NB4 (cell line): ENCODE data around the gene ELMO3.

ENCODE experiments used
- POLR2A ChIP-seq: IDR thresholded peaks from 2 replicates; pipeline ENCODE4 v1.6.1; 2011; ENCODE audit warnings: mild to moderate bottlenecking; ENCODE audit not compliant: insufficient read length; ENCODE audit errors: extremely low read depth
- TF ChIP-seq, protein P1 (sequence below): IDR thresholded peaks from one replicate; pipeline ENCODE4 v1.5.1; 2012; ENCODE audit warnings: low read depth, low read length
- TF ChIP-seq, protein P2 (sequence below): IDR thresholded peaks from 2 replicates; pipeline ENCODE4 v1.6.1; 2011; ENCODE audit warnings: low read depth, low read length

DNA sequence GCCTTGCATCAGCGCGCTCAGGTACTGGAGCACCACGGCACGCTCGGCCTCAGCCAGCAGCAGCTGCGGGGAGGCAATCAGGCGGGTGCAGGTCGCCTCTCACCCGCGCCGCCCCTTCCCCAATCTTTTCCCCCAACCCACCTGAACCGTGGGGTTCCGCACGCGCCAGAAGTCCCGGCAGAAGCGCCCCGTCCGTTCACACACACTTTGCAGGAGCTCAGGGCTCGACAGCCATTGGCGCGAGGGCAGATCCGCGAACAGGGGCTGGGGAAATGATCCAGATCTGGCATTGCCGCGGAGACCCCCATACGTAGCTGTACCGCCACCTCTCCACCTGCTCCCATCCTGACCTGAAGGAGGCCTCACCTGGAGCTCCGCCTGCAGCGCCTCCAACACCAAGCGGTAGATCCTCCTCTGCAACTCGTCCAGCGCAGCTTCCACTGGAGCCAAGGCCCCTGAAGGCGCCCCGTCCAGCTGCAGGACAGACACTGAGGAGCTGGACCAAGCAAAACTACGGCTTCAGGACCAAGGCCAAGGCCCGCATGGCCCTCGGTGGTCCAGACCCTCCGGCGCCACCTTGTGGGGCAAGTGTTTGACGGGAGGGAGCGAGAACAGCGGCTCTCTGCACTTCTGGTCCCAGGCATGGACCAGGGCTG is 13.8 kb upstream of the ELMO3 start:
- TF ChIP-seq, protein P1, sequence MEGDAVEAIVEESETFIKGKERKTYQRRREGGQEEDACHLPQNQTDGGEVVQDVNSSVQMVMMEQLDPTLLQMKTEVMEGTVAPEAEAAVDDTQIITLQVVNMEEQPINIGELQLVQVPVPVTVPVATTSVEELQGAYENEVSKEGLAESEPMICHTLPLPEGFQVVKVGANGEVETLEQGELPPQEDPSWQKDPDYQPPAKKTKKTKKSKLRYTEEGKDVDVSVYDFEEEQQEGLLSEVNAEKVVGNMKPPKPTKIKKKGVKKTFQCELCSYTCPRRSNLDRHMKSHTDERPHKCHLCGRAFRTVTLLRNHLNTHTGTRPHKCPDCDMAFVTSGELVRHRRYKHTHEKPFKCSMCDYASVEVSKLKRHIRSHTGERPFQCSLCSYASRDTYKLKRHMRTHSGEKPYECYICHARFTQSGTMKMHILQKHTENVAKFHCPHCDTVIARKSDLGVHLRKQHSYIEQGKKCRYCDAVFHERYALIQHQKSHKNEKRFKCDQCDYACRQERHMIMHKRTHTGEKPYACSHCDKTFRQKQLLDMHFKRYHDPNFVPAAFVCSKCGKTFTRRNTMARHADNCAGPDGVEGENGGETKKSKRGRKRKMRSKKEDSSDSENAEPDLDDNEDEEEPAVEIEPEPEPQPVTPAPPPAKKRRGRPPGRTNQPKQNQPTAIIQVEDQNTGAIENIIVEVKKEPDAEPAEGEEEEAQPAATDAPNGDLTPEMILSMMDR: peak; percentile 88
- no peak for TF ChIP-seq POLR2A
- TF ChIP-seq, protein P2, sequence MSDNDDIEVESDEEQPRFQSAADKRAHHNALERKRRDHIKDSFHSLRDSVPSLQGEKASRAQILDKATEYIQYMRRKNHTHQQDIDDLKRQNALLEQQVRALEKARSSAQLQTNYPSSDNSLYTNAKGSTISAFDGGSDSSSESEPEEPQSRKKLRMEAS: peak; percentile 91
